Stimulated activated naive CD4-positive, alpha-beta T cell (primary cell): ENCODE results near the gene HELZ.

Experiments
- DNase-seq, 6 experiments: peaks; one replicate each; lab custom pipeline; 2025; lab: John Stamatoyannopoulos, UW

HELZ gene

DNA sequence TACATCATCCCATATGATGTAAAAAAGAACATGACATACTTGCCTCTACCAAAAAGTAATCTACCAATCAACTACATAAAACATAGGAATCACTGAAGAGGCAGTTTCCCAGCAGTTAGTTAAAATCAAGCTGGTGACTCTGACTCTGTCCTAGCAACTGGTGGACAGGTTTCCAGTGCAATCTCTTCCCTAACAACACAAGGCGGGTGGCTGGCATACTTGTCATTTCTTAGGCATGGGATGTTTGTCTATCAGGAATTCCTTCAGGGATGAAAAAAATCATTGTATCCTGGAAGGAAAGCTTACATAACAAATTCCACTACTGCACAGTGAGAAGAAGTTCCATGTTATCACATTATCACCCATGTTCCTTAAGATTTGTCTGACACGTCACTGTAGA is 50.9 kb downstream of the HELZ start:
- no peak for DNase-seq

DNA sequence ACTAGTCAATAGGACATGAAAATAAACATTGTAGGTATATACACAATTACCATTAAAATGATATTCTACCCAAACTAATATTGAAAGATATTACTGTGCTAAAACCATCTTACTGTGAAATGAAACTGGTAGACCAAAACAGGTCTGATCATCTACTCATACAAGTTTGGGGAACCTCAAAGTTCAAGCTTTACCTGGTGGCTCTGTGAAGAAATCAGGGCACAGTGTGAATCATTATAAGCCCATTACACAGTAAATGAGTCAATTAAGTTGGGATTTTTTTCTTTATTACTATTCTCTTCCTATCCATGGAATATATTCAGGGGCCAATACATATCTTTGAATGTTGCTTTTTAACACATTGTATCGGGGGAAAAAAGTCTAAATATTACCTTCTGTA is 57.1 kb downstream of the HELZ start:
- DNase-seq: no peak

DNA sequence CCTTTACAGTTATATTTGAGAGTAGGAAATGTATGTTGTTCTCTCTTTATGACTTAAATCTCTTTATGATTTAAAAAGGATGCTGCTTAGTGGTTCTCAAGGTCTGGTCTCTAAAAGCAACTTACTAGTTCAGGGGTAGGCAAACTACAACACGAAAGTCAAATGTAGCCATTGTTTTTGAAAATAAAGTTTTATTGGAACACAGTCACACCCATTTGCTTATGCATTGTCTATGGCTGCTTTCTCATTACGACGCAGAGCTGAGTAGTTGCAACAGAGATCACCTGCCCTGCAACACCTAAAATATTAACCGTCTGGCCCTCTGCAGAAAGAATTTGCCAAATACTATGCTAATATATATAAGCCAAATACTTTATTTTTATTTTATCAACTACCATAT is 58.2 kb downstream of the HELZ start:
- DNase-seq: no peak

DNA sequence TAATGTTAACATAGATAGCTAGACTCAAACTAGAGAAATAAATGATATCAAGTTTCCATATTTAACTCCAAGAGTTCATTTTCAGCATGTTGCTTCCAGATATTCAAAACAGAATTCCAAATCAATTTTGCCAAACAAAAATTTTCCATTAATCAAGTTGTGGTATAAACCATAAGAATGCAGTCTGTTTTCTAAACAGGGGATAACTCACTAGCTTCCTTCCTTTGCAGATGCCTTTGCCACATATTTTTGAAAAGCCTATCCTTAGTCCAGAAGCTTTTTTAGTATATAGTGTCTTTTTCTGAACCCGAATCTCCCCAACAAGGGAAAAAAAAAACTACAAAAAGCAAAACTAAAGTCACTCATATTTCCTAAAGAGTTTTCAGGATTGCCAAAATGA is 61.5 kb downstream of the HELZ start:
- DNase-seq: no peak

DNA sequence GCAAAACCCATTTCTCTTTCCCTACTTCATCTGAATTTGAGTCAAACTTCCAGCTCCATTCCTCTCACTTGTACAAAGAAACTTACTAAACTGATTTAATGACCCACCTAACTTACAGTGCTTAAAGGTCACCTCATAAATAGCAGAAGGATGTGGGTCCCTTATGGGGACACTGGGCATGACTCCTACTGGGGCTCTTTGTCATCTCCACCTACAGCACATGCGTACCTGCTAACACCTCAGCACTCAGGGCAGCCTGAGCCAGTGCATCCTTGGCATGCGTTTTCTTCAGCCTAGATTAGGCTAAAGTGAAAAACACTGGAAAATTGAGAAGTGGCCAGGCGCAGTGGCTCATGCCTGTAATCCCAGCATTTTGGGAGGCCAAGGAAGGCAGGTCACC is 63.2 kb downstream of the HELZ start:
- DNase-seq: no peak

- no peak for DNase-seq
Observed at GRCh38 chr17:67180275-67180674, 64.7 kb downstream of the HELZ start.

DNA sequence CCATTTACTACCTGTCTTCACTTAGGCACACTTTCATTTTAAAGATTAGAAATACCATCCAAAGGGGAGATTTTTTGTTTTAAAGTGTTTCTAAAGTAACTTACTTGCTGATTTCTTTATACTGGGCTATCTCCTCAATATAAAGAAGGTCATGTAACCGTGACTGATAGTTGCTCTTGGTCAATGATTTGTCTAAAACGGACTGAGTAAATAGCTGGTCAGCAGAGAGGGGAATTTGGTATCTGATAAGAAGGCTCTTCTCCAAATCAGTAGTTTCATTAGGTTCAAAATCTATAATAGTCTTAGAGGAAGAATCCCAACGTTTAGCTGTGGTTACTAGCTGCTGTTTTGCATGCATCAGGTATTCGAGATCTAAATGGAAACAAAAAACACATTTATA is 66.4 kb downstream of the HELZ start:
- DNase-seq: no peak

DNA sequence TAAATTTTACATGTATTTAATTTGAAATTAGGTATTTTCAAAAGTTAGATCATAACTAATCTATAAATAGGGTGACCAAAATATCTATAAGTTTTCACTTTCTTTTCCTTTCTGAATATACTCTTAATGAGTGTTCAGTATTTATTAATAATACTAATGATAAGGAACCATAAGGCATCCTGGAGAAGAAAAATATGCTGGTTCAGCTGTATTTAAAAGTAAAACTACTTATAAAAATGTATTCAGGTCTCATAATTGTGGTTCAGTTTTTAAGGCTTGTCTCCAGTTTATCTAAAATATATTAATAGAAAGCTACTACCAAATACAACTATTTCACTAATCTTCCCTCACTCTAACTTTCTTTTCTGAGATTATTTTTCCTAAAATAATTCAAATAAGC is 67.3 kb downstream of the HELZ start:
- DNase-seq: no peak

DNA sequence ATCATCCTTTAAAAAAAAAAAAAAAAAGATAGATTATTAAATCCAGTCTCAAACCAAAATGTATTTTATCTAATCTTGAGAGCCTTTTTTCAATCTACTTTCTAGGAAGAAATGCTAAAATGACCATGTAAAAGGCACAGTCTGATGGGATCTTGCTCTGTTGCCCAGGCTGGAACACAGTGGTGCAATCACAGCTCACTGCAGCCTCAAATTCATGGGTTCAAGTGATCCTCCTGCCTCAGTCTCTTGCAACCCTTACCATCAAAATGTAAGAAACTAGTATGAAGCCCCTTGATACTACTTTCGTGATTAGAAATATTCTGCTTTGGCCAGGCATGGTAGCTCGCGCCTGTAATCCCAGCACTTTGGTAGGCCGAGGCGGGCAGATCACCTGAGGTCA is 70.8 kb downstream of the HELZ start:
- no peak for DNase-seq

DNA sequence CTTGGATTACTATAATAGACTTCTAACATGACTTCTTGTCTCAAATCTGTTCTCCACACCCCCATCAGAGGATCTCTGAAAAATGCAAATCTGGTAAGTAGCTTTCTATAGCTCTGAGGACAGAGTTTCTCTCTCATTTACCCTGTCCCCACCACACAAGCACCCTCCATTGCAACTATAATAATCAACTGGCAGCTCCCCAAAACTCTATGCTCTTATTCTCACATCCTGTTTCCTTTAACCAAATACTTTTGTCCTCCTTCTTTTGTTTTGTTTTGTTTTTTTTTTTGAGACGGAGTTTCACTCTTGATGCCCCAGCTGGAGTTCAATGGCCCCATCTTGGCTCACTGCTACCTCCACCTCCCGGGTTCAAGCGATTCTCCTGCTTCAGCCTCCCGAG is 73.4 kb downstream of the HELZ start:
- no peak for DNase-seq

- DNase-seq: no peak
Observed at GRCh38 chr17:67168496-67168895, 76.5 kb downstream of the HELZ start.

GRCh38 chr17:67165201-67165600 is 79.8 kb downstream of the HELZ start:
- no peak for DNase-seq

- no peak for DNase-seq
Observed at GRCh38 chr17:67164302-67164701, 80.7 kb downstream of the HELZ start.

- no peak for DNase-seq
Observed at GRCh38 chr17:67162771-67163170, 82.2 kb downstream of the HELZ start.

DNA sequence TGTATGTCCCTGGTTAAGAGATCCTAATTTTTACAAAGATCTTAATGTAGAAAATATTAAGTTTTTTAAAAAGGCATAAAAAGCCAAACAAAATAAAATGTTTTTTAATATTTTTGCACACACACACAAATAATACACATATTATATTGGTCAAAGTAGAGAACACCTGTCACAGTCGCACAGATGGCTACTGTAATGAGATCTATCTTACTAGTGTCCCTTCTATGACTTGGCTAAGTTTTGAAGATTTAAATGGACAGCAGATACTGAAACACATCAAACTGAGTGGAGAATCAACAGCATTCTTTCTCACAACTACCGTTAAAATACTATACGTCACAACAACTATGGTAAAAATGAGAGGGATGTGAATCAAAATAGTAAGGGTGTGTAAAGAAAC is 83.4 kb downstream of the HELZ start:
- DNase-seq: no peak

DNA sequence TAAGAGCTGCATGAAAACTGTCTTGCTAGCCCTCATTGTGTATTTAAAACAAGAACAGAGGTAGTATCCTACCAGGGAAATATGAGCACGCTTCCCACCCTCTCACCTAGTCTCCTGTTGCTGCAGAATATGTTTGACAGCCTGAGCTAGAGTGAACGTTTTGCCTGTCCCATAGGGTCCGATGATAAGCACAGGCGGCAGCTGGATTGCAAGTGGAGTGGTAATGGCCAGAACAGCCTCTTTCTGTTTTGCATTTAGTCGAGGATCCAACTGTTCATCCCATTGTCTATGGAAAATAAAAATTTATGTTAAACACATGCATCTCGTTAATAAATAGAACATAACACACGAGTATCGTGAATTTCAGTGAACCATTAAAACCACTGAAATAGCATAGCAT is 84.2 kb downstream of the HELZ start:
- DNase-seq: no peak

DNA sequence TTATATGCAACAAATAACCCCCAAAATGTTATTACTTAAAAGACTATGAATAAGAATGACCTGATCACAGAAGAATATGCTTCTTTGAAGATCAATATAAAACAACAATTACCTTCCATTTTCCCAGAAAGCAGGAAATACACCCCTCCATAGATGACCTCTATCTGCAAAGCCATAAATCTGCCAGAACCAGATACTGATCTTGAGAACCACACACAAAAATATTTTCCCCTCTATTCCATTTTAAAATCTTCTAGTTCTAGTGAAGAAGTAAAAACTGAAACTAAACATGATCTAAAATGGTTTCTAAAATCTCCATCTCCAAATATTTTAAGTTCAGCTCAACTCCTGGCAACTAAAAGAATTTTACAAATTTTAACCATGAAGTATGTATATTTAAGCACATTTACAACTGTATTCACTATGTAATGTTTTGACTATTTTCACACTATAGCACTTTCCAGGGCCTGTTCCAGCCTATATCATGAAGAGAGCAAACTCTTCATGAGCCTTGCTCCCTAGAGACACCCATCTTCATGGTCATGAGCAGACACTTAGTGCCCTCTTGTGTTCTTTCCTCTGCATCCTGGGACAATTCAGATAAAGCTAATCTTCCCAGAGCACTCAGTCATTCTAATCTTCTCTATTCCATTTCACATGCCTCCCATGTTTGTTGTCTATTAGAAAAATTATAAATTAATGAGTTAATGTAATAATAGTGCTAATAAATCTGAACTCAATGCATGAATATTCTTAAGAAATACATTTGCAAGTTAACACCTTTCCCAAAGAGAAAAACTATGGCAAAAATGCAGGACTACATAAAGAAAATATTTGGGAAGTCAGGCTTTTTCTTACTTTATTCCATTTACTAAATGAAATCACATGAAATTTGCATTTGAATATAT is 87.0 kb downstream of the HELZ start:
- no peak for DNase-seq

DNA sequence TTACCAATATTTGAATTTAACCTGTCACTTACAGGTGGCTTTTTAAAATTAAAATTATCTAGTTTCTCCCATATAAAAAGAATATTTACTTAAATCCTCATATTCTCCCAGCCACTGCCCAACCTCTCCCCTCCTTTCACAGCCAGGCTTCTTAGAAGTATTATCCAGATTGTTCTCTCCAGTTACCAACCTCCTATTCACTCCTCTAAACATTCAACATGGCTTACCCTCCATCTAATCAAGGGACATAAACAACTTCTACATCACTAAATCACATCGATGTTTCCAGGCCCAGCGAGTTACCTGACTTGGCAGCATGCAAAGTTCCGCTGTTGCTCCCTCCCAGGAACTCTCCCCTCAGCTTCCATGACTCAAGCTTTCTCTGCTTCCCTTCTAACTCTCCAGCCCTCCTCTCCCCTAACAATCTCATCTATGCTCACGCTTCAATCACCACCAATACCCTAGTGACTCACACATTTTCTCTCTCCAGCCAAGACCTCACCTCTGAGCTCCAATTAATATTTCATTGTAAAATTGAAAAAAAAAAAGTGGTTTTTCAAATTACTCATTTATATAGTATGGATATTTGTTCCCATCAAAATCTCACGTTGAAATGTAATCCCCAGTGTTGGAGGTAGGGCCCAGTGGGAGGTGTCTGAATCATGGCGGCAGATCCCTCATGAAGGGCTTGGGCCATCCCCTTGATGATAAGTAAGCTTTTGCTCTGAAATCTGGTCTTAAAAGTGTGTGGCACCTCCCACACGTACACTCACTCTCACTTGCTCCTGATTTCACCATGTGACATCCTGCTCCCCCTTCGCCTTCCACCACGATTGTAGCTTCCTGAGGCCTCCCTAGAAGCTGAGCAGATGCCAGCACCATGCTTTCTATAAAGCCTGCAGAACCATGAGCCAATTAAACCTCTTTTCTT is 88.5 kb downstream of the HELZ start:
- no peak for DNase-seq

GRCh38 chr17:67152824-67153223 is 92.2 kb downstream of the HELZ start:
- no peak for DNase-seq

- DNase-seq: no peak
Observed at GRCh38 chr17:67151717-67152116, 93.3 kb downstream of the HELZ start.

GRCh38 chr17:67150826-67151225 is 94.2 kb downstream of the HELZ start:
- DNase-seq: no peak

- no peak for DNase-seq
Observed at GRCh38 chr17:67148352-67148751, 96.6 kb downstream of the HELZ start.

- no peak for DNase-seq
Observed at GRCh38 chr17:67145183-67145805, 99.7 kb downstream of the HELZ start.
